Endometrial microvascular endothelial cells (primary cell): ENCODE data around the gene TMEM132C. TPM values are rescaled to one million over a fixed set of nuclear protein-coding genes. Genes with fewer than 3 reads are reported as not detected.
"Not testable (repeated sequence)": the region's sequence is repeated elsewhere in the genome, so short reads cannot be mapped to it uniquely, and the experiment has no call there.

Source experiments
- in situ Hi-C: cut with HindIII; loops from 2 replicates; pipeline ENCODE4 v1.10.0; 2017; ENCODE audit warnings: low sequenced_read_pairs, low pct_unique_long_range_greater_than_20kb; ENCODE audit errors: inconsistent ontology term
- total RNA-seq: library from RNA; depleted of rRNA; stranded (reverse); fragments of >200 nt; gene quantifications from one replicate; pipeline ENCODE4 v1.2.3, GENCODE V29; 2015; ENCODE audit errors: inconsistent ontology term

The TMEM132C gene
- not detected for total RNA-seq

DNA sequence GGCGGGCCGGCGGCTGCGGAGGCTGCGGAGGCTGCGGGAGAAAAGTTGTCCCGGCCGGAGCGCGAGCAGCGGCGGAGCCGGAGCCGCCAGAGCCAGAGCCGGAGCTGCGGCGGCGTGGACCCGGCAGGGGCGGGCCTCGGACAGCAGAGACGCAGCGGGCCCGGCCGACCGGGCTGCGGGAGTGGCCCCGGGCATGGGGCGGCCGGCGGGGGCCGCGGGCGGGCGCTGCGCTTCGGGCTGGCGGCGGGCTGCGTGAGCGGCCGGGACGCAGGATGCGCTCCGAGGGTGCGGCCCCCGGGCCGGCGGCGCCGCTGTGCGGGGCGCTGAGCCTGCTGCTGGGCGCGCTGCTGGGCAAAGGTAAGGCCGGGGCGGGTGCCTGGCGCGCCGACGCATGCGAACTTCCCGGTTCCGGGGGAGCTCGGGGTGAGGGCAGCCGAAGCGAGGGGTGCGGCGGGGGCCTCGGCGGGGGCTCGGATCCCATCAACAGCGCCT lies at the start of gene TMEM132C:
Gene TMEM132C (plus strand): TSS at position 40 of the 492 bp plus-strand sequence. CDS start 233 bp downstream, at position 273.
- in situ Hi-C loops = no loop called here

- in situ Hi-C loops = no loop called here
Measured at GRCh38 chr12:128224226-128224625, 42.7 kb upstream of the TMEM132C start.

- in situ Hi-C loops = no loop called here
Measured at GRCh38 chr12:128228581-128228980, 38.4 kb upstream of the TMEM132C start.

- in situ Hi-C loops = no loop called here
Measured at GRCh38 chr12:128235635-128236417, 31.1 kb upstream of the TMEM132C start.

DNA sequence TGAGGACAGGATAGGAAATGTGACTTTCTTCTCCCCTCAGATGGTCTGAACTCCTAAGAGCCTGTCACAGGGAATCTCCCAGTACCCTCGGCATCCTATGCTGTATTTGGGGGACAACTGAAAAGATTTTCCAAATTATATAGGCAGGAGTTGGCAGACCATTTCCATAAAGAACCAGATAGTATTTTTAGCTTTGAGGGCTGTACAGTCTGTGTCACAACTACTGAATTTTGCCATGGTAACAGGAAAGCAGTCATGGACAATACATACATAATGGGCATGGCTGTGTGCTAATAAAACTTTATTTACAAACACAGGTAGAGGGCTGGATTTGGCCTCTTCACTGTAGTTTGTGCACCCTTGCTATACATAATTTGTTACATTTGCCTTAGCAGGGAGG lies 30.4 kb upstream of the TMEM132C start:
- in situ Hi-C loops = no loop called here

DNA sequence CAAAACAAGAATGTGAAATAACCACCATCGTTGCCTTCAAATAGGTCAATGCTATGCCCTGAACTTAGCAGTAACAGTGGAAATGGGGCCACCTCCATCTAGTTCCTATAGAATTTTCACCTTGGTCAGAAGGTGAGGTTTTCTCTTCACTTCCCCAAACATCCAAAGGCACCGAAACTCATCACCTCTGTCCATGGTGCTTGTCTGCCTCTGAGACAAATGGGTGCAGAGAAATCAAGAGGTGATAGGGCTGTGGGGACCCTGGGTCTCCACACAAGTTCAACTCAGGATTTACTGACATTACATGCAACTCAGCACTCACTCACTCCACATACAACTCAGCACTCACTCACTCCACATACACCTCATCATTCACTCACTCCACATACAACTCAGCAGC lies 26.2 kb upstream of the TMEM132C start:
- in situ Hi-C loops = no loop called here

GRCh38 chr12:128245121-128245520 lies 21.8 kb upstream of the TMEM132C start:
- in situ Hi-C loops = no loop called here

- in situ Hi-C loops = no loop called here
Measured at GRCh38 chr12:128245905-128246304, 21.1 kb upstream of the TMEM132C start.

GRCh38 chr12:128250096-128250495 lies 16.9 kb upstream of the TMEM132C start:
- in situ Hi-C loops = no loop called here

GRCh38 chr12:128253829-128254228 lies 13.1 kb upstream of the TMEM132C start:
- in situ Hi-C loops = not testable (repeated sequence)

DNA sequence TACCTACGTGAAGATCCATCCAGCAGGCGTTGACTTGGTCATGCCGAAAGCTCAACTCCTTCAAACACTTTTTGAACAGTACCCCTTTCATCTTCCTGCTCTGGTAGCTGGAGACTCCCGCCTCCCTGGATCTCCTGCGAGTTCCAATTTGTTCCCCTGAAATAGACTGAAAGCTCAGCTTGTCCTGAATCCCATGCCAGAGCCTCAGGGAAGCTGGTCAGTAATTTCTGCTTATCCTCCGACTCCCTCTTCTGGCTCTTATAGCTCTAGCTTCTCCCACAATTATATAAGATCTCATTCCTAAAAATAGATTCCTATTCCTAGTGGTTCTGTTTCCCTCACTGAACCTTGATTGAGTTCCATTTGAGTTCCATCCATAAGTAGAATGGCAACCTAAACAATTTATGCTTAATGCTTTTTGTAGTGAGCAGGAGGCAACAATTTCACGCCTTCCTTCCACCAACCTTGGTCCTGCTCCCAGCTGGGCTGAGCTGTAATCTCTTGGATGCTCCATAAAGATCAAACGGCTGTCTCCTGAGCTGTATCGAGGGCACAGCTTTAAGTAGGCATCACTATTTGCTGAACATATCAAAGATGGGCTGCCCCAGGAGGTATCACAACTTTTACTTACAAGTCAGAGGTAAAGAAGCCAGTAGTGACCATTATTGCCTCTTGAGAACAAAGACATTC lies 8.0 kb upstream of the TMEM132C start:
- in situ Hi-C loops = no loop called here

DNA sequence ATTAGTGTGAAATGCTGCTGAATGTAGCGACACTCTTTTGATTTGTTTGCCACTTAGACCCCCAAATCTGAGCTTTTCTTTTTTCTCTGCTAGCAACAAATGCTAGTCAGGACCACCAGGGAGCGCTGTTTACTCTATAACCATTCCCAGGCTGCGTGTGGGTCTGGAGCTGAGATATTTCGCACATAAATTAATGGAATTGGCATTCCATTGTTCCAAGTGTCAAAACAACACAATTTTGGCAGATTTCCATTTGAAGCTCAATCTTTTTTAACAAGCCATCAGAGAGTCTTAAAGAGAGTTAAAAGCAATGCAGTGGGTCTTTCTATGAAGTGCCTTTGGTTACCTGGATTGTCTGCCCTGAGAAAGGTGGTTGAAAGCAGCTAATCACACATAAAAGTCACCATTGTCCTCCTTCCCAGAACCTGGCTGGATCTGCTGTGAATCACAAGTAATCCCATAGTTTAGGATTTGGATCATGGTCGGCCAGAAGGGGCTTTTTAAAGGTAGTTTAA lies 7.4 kb upstream of the TMEM132C start:
- in situ Hi-C loops = no loop called here

- in situ Hi-C loops = no loop called here
Measured at GRCh38 chr12:128261757-128262156, 5.2 kb upstream of the TMEM132C start.

DNA sequence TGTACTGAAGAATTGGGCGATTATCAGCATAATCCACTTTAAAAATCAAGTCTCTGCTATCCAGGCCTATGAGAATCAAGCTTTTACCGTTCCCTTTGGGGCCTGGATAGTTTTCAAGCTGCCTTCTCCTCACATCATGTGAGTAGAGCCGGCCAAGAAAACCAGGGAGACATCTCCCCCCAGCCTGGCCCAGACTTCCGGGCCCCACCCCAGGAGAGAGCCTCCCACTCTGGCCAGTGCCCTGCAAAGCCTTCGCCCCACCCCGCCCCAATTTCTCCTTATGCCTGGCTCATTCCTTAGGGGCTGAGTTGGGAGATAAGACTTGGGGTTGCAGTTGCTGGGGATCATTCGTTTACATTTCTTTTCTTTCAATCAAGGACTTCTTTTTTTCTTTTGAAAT lies 1.4 kb upstream of the TMEM132C start:
- in situ Hi-C loops = no loop called here

DNA sequence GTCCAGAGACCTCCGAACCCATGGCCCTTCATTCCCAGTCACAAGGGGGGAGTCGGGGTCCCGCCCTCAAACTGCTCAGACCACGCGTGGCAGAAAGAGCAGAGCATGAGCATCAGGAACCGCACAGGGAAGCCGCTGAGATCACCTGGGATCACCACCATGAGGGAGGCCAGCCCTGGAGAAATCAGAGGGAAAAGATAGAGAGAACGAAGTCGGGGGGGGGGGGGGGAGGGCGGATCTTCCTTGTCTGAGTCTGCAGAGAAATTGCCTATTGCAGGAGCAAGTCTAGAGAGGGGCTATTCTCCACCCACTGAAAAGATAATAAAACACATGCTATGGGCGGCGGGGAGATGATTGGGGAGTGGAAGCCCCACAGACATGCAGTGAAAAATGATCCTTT lies 884 bp upstream of the TMEM132C start:
- in situ Hi-C loops = no loop called here

GRCh38 chr12:128266541-128267130 lies 334 bp upstream of the TMEM132C start:
- in situ Hi-C loops = no loop called here

GRCh38 chr12:128267651-128268378 lies 845 bp downstream of the TMEM132C start:
- in situ Hi-C loops = no loop called here

- in situ Hi-C loops = no loop called here
Measured at GRCh38 chr12:128268379-128268995, 1.5 kb downstream of the TMEM132C start.
